ENCODE results near the gene TPRG1L. TPM values are rescaled to one million over a fixed set of nuclear protein-coding genes. Genes with fewer than 3 reads are reported as not detected.

TPRG1L gene
- total and polyA plus RNA-seq, 2 of the 4 experiments (the other 2 are of a cell fraction) = 25.3 to 39.5 TPM

GRCh38 chr1:3606779-3607702 lies 17.8 kb upstream of the TPRG1L start:
- Histone ChIP-seq H2AK5ac (ENCODE audit: low read depth, low read length) (no peak overlapping the region), H4K5ac (ENCODE audit: low read depth, low read length) (no peak overlapping the region), H3K56ac (ENCODE audit: extremely low read depth, insufficient read depth, low read length) (no peak overlapping the region), H3K9me3 (ENCODE audit: control insufficient read depth, insufficient read depth, low read length) (no peaks in the 10 kb centered on the region), H2AFZ (replicated peaks; ENCODE audit: low read length, poor library complexity) (peak overlapping the region; percentile 6), H2BK20ac (ENCODE audit: low read depth, low read length) (no peak overlapping the region), H4K91ac (ENCODE audit: insufficient read depth, low read depth, low read length) (no peak overlapping the region), H2AK9ac (replicated peaks; ENCODE audit: low read depth, low read length, poor library complexity) (no peak overlapping the region), H3K4me2 (ENCODE audit: low read depth, low read length) (no peak overlapping the region), H3K36me3 (ENCODE audit: control insufficient read depth, insufficient read depth, low read length) (no peaks in the 10 kb centered on the region), H3K23ac (ENCODE audit: low read depth, low read length) (no peak overlapping the region), H3K18ac (ENCODE audit: low read depth, low read length) (no peak overlapping the region), H3K27ac (ENCODE audit: insufficient read depth, low read length) (no peak overlapping the region), H3K4me3 (ENCODE audit: insufficient read depth, low read depth, low read length) (no peak overlapping the region), H2BK15ac (ENCODE audit: low read depth, low read length) (no peak overlapping the region), H3K79me1 (ENCODE audit: low read depth in 1 of 2, low read length in 2 of 2) (no peaks in the 10 kb centered on the region), H2BK5ac (ENCODE audit: low read depth, low read length, poor library complexity, severe bottlenecking) (no peak overlapping the region), H3K27me3 (ENCODE audit: control insufficient read depth, insufficient read depth, low read length) (peaks cover 31% of the 10 kb centered on the region; the same call in 1 of the 2 replicates), H3K9ac (ENCODE audit: low read depth, low read length) (no peak overlapping the region), H4K20me1 (ENCODE audit: insufficient read depth, low read length) (no peaks in the 10 kb centered on the region), H3K9me1 (ENCODE audit: insufficient read depth, low read length) (no peaks in the 10 kb centered on the region; the same call in 1 of the 2 replicates), H3K4ac (ENCODE audit: low read depth, low read length) (no peak overlapping the region), H3K14ac (replicated peaks; ENCODE audit: low read depth, low read length) (no peak overlapping the region), H3K4me1 (ENCODE audit: control insufficient read depth, insufficient read depth, low read length) (peaks cover 8% of the 10 kb centered on the region), H2BK120ac (ENCODE audit: low read depth, low read length) (no peak overlapping the region), H4K8ac (ENCODE audit: low read depth in 2 of 2, low read length in 2 of 2) (no peak overlapping the region)
- in situ Hi-C loops (cut with MboI; ENCODE audit: low sequenced_read_pairs) (no loop called here), dilution Hi-C loops (cut with HindIII; ENCODE audit: low sequenced_read_pairs, unreplicated experiment) (no loop called here), intact Hi-C loops (cut with micrococcal nuclease) (no loop called here)
- TF ChIP-seq RFX5 (IDR thresholded peaks at IDR 0.05; ENCODE audit: low read depth, low read length) (no peak), POLR2A (IDR thresholded peaks at IDR 0.05; ENCODE audit: low read depth, low read length) (no peak), ELK1 (IDR thresholded peaks at IDR 0.05; ENCODE audit: borderline replicate concordance, low read depth, low read length) (no peak), USF2 (IDR thresholded peaks at IDR 0.05; ENCODE audit: low read depth, low read length) (no peak), MAFK (IDR thresholded peaks at IDR 0.05; ENCODE audit: low read depth, low read length) (no peak), RCOR1 (IDR thresholded peaks at IDR 0.05; ENCODE audit: insufficient replicate concordance, low read length) (no peak), CTCF (conservative IDR thresholded peaks at IDR 0.05; ENCODE audit: low read depth, low read length) (no peak), CHD1 (IDR thresholded peaks at IDR 0.05; ENCODE audit: low read depth, low read length) (no peak), RAD21 (IDR thresholded peaks at IDR 0.05; ENCODE audit: low read length) (no peak), BHLHE40 (IDR thresholded peaks at IDR 0.05; ENCODE audit: low read depth, low read length) (no peak), FOS (IDR thresholded peaks at IDR 0.05; ENCODE audit: low read depth, low read length) (no peak), NFE2L2 (IDR thresholded peaks at IDR 0.05; ENCODE audit: low read depth, low read length) (no peak), MAZ (IDR thresholded peaks at IDR 0.05; ENCODE audit: borderline replicate concordance, low read depth, low read length) (no peak), CEBPB (IDR thresholded peaks at IDR 0.05; ENCODE audit: low read depth, low read length) (no peak)
- CTCF ChIA-PET = interaction anchor here (1.2 to 1.3 kb wide), 2 partner anchors 12 kb away, joined by 3 to 4 read pairs; no protein-coding TSS in a partner anchor
- ATAC-seq (ENCODE audit: low read depth) = no peak
- POLR2A ChIA-PET (ENCODE audit: unreplicated experiment) = no interaction called here
- WGBS, 2 experiments (ENCODE audit: extremely low coverage in 2 of 2, insufficient read length in 1 of 2) = 75% methylated on average over 3 of the region's 23 CpGs; no CpG with 5 or more reads in 1 of the 2 experiments
- BruUV-seq (replicated peaks) = no TSS peak
- DNase-seq = no peak

Data from IMR-90 (cell line).